ENCODE results near the gene MGAT5.

GRCh38 chr2:134249755-134250154, 4.1 kb upstream of the MGAT5 start:
- TF ChIP-seq, protein P1, sequence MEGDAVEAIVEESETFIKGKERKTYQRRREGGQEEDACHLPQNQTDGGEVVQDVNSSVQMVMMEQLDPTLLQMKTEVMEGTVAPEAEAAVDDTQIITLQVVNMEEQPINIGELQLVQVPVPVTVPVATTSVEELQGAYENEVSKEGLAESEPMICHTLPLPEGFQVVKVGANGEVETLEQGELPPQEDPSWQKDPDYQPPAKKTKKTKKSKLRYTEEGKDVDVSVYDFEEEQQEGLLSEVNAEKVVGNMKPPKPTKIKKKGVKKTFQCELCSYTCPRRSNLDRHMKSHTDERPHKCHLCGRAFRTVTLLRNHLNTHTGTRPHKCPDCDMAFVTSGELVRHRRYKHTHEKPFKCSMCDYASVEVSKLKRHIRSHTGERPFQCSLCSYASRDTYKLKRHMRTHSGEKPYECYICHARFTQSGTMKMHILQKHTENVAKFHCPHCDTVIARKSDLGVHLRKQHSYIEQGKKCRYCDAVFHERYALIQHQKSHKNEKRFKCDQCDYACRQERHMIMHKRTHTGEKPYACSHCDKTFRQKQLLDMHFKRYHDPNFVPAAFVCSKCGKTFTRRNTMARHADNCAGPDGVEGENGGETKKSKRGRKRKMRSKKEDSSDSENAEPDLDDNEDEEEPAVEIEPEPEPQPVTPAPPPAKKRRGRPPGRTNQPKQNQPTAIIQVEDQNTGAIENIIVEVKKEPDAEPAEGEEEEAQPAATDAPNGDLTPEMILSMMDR (IDR thresholded peaks at IDR 0.05), result no peak
- TF ChIP-seq POLR2A (IDR thresholded peaks at IDR 0.05) (no peak), POLR2AphosphoS5 (IDR thresholded peaks at IDR 0.05) (no peak)
